ENCODE measurements around the gene BCAS3.

Gene BCAS3

GRCh38 chr17:61385577-61386236 is 708.1 kb downstream of the BCAS3 start:
- Histone ChIP-seq H3K4me1 (ENCODE audit: insufficient read depth, poor library complexity, severe bottlenecking) (no peaks in the 10 kb centered on the region), H3K27me3 (ENCODE audit: insufficient read depth, poor library complexity, severe bottlenecking) (no peaks in the 10 kb centered on the region), H3K9me3 (ENCODE audit: severe bottlenecking) (no peaks in the 10 kb centered on the region), H3K4me3 (ENCODE audit: severe bottlenecking) (no peak overlapping the region), H3K27ac (ENCODE audit: poor library complexity, severe bottlenecking) (no peak overlapping the region), H3K36me3 (ENCODE audit: low read depth) (no peaks in the 10 kb centered on the region)
- ATAC-seq (ENCODE audit: low read depth) (peak; percentile 30; the same call in 1 of the 3 replicates), DNase-seq (ENCODE audit: low spot score) (no peak)
- no peak for TF ChIP-seq CTCF (IDR thresholded peaks at IDR 0.05; ENCODE audit: poor library complexity, severe bottlenecking)

GRCh38 chr17:61386251-61386650 is 708.6 kb downstream of the BCAS3 start:
- TF ChIP-seq CTCF (IDR thresholded peaks at IDR 0.05; ENCODE audit: poor library complexity, severe bottlenecking) = no peak
- H3K36me3 ChIP-seq (ENCODE audit: low read depth) = no peaks in the 10 kb centered on the region
- no peaks in the 10 kb centered on the region for H3K4me1 ChIP-seq (ENCODE audit: insufficient read depth, poor library complexity, severe bottlenecking)
- no peak overlapping the region for H3K4me3 ChIP-seq (ENCODE audit: severe bottlenecking)
- ATAC-seq (ENCODE audit: low read depth) = no peak
- no peak overlapping the region for H3K27ac ChIP-seq (ENCODE audit: poor library complexity, severe bottlenecking)
- no peak for DNase-seq (ENCODE audit: low spot score)
- no peaks in the 10 kb centered on the region for H3K27me3 ChIP-seq (ENCODE audit: insufficient read depth, poor library complexity, severe bottlenecking)
- H3K9me3 ChIP-seq (ENCODE audit: severe bottlenecking) = no peaks in the 10 kb centered on the region

- H3K27me3 ChIP-seq (ENCODE audit: insufficient read depth, poor library complexity, severe bottlenecking) = no peaks in the 10 kb centered on the region
These were observed 709.4 kb downstream of the BCAS3 start for GRCh38 chr17:61387011-61387410.

GRCh38 chr17:61387511-61388305 is 710.1 kb downstream of the BCAS3 start:
- Histone ChIP-seq H3K27ac (ENCODE audit: poor library complexity, severe bottlenecking) (no peak overlapping the region), H3K4me1 (ENCODE audit: insufficient read depth, poor library complexity, severe bottlenecking) (no peaks in the 10 kb centered on the region), H3K9me3 (ENCODE audit: severe bottlenecking) (no peaks in the 10 kb centered on the region), H3K27me3 (ENCODE audit: insufficient read depth, poor library complexity, severe bottlenecking) (no peaks in the 10 kb centered on the region), H3K4me3 (ENCODE audit: severe bottlenecking) (no peak overlapping the region), H3K36me3 (ENCODE audit: low read depth) (no peaks in the 10 kb centered on the region)
- DNase-seq (ENCODE audit: low spot score) (no peak), ATAC-seq (ENCODE audit: low read depth) (no peak)
- TF ChIP-seq CTCF (IDR thresholded peaks at IDR 0.05; ENCODE audit: poor library complexity, severe bottlenecking) = no peak

More at GRCh38 chr17:61387011-61387410, 709.4 kb downstream of the BCAS3 start:
- DNase-seq (ENCODE audit: low spot score) (no peak), ATAC-seq (ENCODE audit: low read depth) (no peak)
- H3K4me3 ChIP-seq (ENCODE audit: severe bottlenecking) = no peak overlapping the region
- TF ChIP-seq CTCF (IDR thresholded peaks at IDR 0.05; ENCODE audit: poor library complexity, severe bottlenecking) = no peak
- no peaks in the 10 kb centered on the region for H3K36me3 ChIP-seq (ENCODE audit: low read depth)
- no peak overlapping the region for H3K27ac ChIP-seq (ENCODE audit: poor library complexity, severe bottlenecking)
- H3K9me3 ChIP-seq (ENCODE audit: severe bottlenecking) = no peaks in the 10 kb centered on the region
- no peaks in the 10 kb centered on the region for H3K4me1 ChIP-seq (ENCODE audit: insufficient read depth, poor library complexity, severe bottlenecking)

Measured in RWPE2 (cell line).